ENCODE results near the gene BDKRB2. TPM values are rescaled to one million over a fixed set of nuclear protein-coding genes. Genes with fewer than 3 reads are reported as not detected.

The BDKRB2 gene
- total RNA-seq, 1 donor from 2014 or later = 7.9 TPM

- Histone ChIP-seq H3K4me1 (no peaks in the 10 kb centered on the region), H3K27me3 (no peaks in the 10 kb centered on the region), H3K27ac (no peak overlapping the region), H3K36me3 (no peaks in the 10 kb centered on the region), H3K4me3 (no peak overlapping the region), H3K9me3 (peaks cover 0 to 5% of the 10 kb centered on the region in 2 donors)
- intact Hi-C loops (cut with DNase I) = no loop called here
- no peak for TF ChIP-seq CTCF (IDR thresholded peaks at IDR 0.05)
- DNase-seq (ENCODE audit: low spot score in 2 of 2) = no peak
Measured at GRCh38 chr14:96256407-96256806, 51.8 kb downstream of the BDKRB2 start.

GRCh38 chr14:96257056-96257455 is 52.4 kb downstream of the BDKRB2 start:
- Histone ChIP-seq H3K4me1 (no peaks in the 10 kb centered on the region), H3K36me3 (no peaks in the 10 kb centered on the region), H3K4me3 (no peak overlapping the region), H3K27ac (no peak overlapping the region), H3K9me3 (peaks cover 0 to 5% of the 10 kb centered on the region in 2 donors), H3K27me3 (no peaks in the 10 kb centered on the region)
- intact Hi-C loops (cut with DNase I) = no loop called here
- no peak for DNase-seq (ENCODE audit: low spot score in 2 of 2)
- TF ChIP-seq CTCF (IDR thresholded peaks at IDR 0.05) = no peak

- no peak overlapping the region for H3K27ac ChIP-seq
- peaks cover 0 to 5% of the 10 kb centered on the region in 2 donors for H3K9me3 ChIP-seq
- intact Hi-C loops (cut with DNase I) = no loop called here
- H3K27me3 ChIP-seq = no peaks in the 10 kb centered on the region
- H3K36me3 ChIP-seq = no peaks in the 10 kb centered on the region
- no peak for TF ChIP-seq CTCF (IDR thresholded peaks at IDR 0.05)
- no peak for DNase-seq (ENCODE audit: low spot score in 2 of 2)
- H3K4me1 ChIP-seq = no peaks in the 10 kb centered on the region
- H3K4me3 ChIP-seq = no peak overlapping the region
Measured at GRCh38 chr14:96257900-96258299, 53.3 kb downstream of the BDKRB2 start.

- peaks cover 0 to 5% of the 10 kb centered on the region in 2 donors for H3K9me3 ChIP-seq
- no peak overlapping the region for H3K4me3 ChIP-seq
- no peaks in the 10 kb centered on the region for H3K36me3 ChIP-seq
- H3K27me3 ChIP-seq = no peaks in the 10 kb centered on the region
- no peak for DNase-seq (ENCODE audit: low spot score in 2 of 2)
- no peak overlapping the region for H3K27ac ChIP-seq
- intact Hi-C loops (cut with DNase I) = no loop called here
- no peak for TF ChIP-seq CTCF (IDR thresholded peaks at IDR 0.05)
- no peaks in the 10 kb centered on the region for H3K4me1 ChIP-seq
Measured at GRCh38 chr14:96260341-96260821, 55.7 kb downstream of the BDKRB2 start.

GRCh38 chr14:96261053-96261452 is 56.4 kb downstream of the BDKRB2 start:
- Histone ChIP-seq H3K27ac (no peak overlapping the region), H3K27me3 (no peaks in the 10 kb centered on the region), H3K4me3 (no peak overlapping the region), H3K36me3 (no peaks in the 10 kb centered on the region), H3K9me3 (peaks cover 0 to 5% of the 10 kb centered on the region in 2 donors), H3K4me1 (no peaks in the 10 kb centered on the region)
- DNase-seq (ENCODE audit: low spot score in 2 of 2) = no peak
- TF ChIP-seq CTCF (IDR thresholded peaks at IDR 0.05) = no peak
- intact Hi-C loops (cut with DNase I) = no loop called here
